Subcutaneous abdominal adipose tissue (tissue), 5 donors: ENCODE results near the gene NPPA.
"Not testable (repeated sequence)": the region's sequence is repeated elsewhere in the genome, so short reads cannot be mapped to it uniquely, and the experiment has no call there.

Experiments used
- H3K27ac ChIP-seq: one replicate; pipeline ENCODE4 v1.7.0; 2013; ENCODE audit warnings: low read depth, mild to moderate bottlenecking, inconsistent platforms, low read length, moderate library complexity
- H3K27me3 ChIP-seq, 5 donors: one replicate each; pipeline ENCODE4 v1.7.0; 2013; ENCODE audit warnings: low read length in 5 of 5, inconsistent platforms in 1 of 5; ENCODE audit not compliant: control insufficient read depth in 5 of 5, insufficient read depth in 4 of 5
- H3K36me3 ChIP-seq, 5 donors: one replicate each; pipeline ENCODE4 v1.7.0; 2013; ENCODE audit warnings: low read length in 5 of 5; ENCODE audit not compliant: control insufficient read depth in 5 of 5, insufficient read depth in 5 of 5
- H3K4me1 ChIP-seq, 5 donors: one replicate each; pipeline ENCODE4 v1.7.0; 2013; ENCODE audit warnings: low read length in 5 of 5, mild to moderate bottlenecking in 3 of 5, moderate library complexity in 1 of 5; ENCODE audit not compliant: control insufficient read depth in 5 of 5, insufficient read depth in 5 of 5
- H3K4me3 ChIP-seq, 5 donors: one replicate each; pipeline ENCODE4 v1.7.0; 2013; ENCODE audit warnings: low read length in 5 of 5, low read depth in 1 of 5
- H3K9ac ChIP-seq, 5 donors: one replicate each; pipeline ENCODE4 v1.7.0; 2013; ENCODE audit warnings: low read length in 5 of 5, mild to moderate bottlenecking in 4 of 5, moderate library complexity in 3 of 5
- H3K9me3 ChIP-seq, 5 donors: one replicate each; pipeline ENCODE4 v1.7.0; 2013; ENCODE audit warnings: low read length in 5 of 5; ENCODE audit not compliant: control insufficient read depth in 5 of 5
- donor health status: healthy.
- donor health status: healthy.
- donor health status: healthy.
- donor health status: healthy.
- donor health status: healthy.

NPPA gene

DNA sequence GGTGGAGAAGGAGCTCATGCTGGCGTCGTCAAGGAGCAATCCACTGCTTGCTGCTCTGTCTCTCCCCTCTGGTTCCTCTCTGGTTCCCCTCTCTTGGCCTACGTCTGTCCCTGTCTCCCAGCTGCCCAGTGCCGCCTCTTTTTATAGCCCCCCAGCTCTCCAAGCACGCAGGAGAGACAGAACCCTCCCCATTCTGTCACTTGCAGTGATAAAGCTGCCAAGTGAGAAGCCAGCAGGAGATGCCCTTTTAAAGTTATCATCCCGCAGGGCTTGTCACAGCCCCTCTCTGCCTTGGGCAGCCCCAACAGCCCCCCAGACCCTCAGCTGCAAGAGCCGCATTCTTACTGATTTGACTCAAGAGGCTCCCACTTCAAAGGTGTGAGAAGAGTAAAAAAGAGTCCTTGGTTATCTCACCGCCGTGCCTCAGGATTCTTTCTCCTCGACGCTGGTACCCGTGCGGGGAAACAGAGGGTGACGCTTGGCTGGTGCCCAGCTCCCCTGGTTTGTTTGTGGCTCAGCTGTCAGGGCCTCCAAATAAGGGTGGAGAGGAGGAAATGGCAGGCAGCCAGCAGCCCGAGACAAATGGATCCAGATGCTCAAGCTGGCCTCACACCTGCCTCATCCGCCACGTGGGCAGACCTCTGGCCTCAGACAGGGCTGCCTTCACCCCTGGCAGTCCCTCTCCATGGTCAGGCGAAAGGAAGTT is at the start of gene NPPA:
NPPA (minus strand) TSS at position 117 of the 706 bp plus-strand sequence; CDS start at position 18, 99 bp downstream.
- H3K36me3 ChIP-seq: peaks cover 0 to 33% (median 26%) of the 10 kb centered on the region in 5 donors
- peaks cover 0 to 3% (median 0%) of the 10 kb centered on the region in 5 donors for H3K27me3 ChIP-seq
- no peaks in the 10 kb centered on the region for H3K9me3 ChIP-seq
- no peak within 1 kb of the TSS for H3K27ac ChIP-seq
- peaks cover 0 to 9% (median 0%) of the 10 kb centered on the region in 5 donors for H3K4me1 ChIP-seq
- H3K9ac ChIP-seq: no peak within 1 kb of the TSS
- no peak within 1 kb of the TSS for H3K4me3 ChIP-seq

DNA sequence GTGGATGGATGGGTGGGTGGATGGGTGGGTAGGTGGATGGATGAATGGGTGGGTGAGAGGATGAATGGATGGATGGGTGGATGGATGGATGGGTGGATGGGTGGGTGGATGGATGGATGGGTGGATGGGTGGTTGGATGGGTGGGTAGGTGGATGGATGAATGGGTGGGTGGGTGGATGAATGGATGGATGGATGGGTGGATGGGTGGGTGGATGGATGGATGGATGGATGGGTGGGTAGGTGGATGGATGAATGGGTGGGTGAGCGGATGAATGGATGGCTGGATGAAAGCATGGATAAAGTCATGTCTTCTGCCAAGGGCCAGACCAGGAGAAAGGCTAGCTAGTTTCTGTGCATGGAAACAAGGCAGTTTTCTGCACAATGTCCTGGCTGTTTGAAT is 46.9 kb upstream of the NPPA start:
- H3K4me1 ChIP-seq, H3K9me3 ChIP-seq, H3K9ac ChIP-seq, H3K27ac ChIP-seq, H3K36me3 ChIP-seq, H3K4me3 ChIP-seq: not testable (repeated sequence)
- peaks cover 14 to 32% (median 16%) of the 10 kb centered on the region in 5 donors for H3K27me3 ChIP-seq

DNA sequence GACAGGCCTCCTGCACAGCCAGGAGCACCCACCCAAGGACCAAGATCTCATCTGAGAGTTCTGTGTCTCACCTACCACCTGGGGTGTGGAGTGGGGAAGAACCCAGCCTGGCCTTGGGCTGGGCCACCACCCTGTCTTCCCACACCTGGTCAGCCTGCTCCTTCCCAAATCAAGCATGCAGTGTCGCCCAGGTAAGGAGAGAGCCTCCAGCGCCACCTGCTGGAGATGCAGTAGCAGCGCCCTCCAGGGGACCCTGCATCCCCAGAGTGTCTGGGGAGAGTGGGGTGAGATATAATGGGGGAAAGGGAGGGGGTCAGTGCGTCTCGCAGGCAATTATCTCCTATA is 46.3 kb upstream of the NPPA start:
- H3K27ac ChIP-seq: no peak overlapping the region
- no peak overlapping the region for H3K9ac ChIP-seq
- H3K4me1 ChIP-seq: no peaks in the 10 kb centered on the region

DNA sequence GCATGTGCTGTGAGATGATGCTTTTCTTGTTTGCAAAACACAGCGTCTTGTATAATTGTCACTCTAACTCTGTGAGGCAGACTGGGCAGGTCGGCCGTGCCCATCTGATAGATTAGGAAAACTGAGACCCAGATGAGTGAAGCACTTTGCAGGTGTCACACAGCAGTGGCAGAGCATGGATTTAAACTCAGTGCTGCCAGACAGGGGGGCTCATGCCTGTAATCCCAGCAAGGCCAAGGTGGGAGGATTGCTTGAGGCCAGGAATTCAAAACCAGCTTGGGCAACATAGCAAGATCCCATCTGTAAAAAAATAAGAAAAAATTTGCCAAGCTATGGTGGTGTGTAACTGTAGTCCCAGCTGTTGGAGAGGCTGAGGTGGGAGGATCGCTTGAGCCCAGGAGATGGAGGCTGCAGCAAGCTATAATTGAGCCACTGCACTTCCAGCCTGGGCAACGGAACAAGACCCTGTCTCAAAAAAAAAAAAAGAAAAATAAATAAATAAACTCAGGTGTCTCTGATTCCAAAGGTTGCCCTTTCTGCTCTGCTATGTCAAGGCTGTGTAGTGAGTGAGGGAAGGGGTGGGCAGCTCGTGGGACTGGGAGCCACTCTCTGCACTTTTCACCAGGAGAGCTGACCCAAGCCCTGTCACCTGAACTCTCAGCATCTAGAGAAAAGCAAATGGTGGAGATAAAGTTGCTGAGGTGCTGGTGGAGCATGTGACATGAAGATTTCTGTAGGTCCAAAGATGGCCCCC is 44.0 kb upstream of the NPPA start:
- Histone ChIP-seq H3K9me3 (no peaks in the 10 kb centered on the region), H3K27me3 (peaks cover 2 to 16% (median 4%) of the 10 kb centered on the region in 5 donors), H3K4me3 (no peak overlapping the region), H3K27ac (no peak overlapping the region), H3K9ac (no peak overlapping the region), H3K4me1 (peaks cover 0 to 2% (median 0%) of the 10 kb centered on the region in 5 donors), H3K36me3 (no peaks in the 10 kb centered on the region)

More for the DNA sequence above, 46.3 kb upstream of the NPPA start:
- no peaks in the 10 kb centered on the region for H3K36me3 ChIP-seq
- H3K27me3 ChIP-seq: peaks cover 7 to 26% (median 10%) of the 10 kb centered on the region in 5 donors
- no peaks in the 10 kb centered on the region for H3K9me3 ChIP-seq
- no peak overlapping the region for H3K4me3 ChIP-seq

DNA sequence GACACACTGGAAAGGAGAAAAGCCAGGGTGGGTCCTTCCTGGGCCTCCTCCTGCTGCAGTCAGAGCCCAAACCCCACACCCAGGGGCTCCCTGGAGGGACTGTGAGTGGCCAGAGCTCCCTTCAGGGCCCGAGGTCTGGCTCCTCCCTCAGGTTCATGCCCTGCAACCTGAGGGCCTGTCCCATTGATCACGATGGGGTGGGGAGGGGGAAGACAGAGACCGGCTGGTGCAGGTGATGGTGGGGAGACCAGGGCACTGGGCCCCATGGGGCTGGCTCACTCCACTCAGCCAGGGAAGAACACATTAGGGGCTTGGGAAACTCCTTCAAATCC is 41.3 kb upstream of the NPPA start:
- Histone ChIP-seq H3K27me3 (peaks cover 3 to 10% (median 4%) of the 10 kb centered on the region in 5 donors), H3K9ac (no peak overlapping the region), H3K4me3 (no peak overlapping the region), H3K36me3 (no peaks in the 10 kb centered on the region), H3K4me1 (peaks cover 0 to 2% (median 0%) of the 10 kb centered on the region in 5 donors), H3K9me3 (no peaks in the 10 kb centered on the region), H3K27ac (no peak overlapping the region)

DNA sequence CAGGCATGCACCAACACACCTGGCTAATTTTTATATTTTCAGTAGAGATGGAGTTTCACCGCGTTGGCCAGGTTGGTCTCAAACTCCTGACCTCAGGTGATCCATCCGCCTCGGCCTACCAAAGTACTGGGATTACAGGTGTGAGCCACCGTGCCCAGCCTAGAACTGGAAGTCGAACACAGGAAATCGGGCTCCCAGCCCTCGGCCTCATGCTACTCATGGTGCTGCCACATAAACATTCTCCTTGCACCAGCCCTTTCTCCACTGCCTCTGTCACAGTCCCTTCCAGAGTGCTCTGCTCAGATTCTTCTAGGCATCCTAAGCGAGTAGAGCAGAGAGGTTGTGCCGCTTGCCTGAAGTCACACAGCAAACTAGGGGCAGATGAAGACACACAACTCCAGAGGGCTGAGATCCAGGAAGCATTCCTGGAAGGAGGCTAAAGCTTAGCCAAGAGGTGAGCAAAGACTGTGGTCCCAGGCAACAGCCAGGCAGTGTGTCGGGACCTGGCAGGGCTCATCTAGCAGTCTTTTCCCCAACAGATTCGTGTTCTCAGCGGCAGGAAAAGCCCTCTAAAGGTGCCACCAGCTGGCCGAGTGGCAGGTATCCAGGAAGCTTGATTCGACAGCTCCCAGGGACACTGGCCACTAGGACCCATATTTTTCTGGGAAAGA is 40.8 kb upstream of the NPPA start:
- H3K27me3 ChIP-seq: peaks cover 3 to 10% (median 4%) of the 10 kb centered on the region in 5 donors
- peaks cover 0 to 2% (median 0%) of the 10 kb centered on the region in 5 donors for H3K4me1 ChIP-seq
- no peak overlapping the region for H3K27ac ChIP-seq
- no peak overlapping the region for H3K9ac ChIP-seq
- no peaks in the 10 kb centered on the region for H3K9me3 ChIP-seq
- H3K4me3 ChIP-seq: no peak overlapping the region
- no peaks in the 10 kb centered on the region for H3K36me3 ChIP-seq

DNA sequence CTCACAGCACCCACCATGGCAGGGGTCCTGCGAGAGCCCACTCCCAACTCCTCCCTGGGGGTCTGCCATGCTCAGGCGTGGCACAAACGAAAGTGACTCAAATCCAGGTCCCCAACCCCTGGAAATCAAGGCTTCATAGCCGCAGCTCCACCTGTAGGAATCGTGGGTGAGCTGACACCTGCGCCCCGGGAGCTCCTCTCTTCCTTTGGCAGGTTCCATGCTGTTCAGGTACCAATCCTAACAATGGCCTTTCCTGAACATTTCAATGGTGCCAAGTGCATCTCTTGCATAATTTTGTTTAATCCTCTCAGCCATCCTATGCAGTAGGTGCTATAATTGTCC is 40.1 kb upstream of the NPPA start:
- no peak overlapping the region for H3K9ac ChIP-seq
- no peak overlapping the region for H3K4me3 ChIP-seq
- H3K36me3 ChIP-seq: no peaks in the 10 kb centered on the region
- H3K9me3 ChIP-seq: no peaks in the 10 kb centered on the region
- H3K27me3 ChIP-seq: peaks cover 4 to 16% (median 7%) of the 10 kb centered on the region in 5 donors
- no peak overlapping the region for H3K27ac ChIP-seq
- H3K4me1 ChIP-seq: peaks cover 0 to 7% (median 0%) of the 10 kb centered on the region in 5 donors

DNA sequence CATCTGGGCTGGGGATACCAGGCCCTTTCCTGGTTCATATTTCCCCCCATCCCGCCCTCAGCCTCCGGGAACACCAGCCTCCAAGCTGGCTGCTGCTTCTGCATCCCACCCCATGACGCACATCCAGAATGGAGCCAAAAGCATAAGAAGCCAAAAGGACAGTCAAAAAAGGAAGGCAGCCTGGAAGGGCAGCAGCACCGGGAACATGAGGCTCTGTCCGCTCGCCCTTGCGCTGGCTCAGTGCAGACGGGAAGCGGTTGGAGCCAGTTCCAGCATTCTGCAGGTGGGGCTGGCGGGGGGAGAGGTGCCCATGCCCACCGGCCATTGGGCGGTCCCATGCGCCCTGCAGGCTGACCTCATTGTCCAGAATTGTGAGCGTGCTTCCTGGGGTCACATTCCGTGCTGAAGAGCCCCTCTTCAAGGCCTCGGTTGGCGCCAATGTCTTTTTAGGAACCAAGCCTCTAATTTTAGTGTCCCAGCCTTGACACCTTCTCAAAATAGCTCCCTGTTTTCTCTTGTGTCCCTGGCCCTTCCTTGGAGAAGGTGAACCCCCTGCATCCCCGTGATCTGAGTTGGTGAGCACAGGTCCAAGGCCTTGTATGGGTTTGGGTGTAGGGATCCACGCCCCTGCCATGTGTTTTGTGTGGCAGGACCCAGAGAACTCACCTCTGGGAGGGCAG is 39.5 kb upstream of the NPPA start:
- no peak overlapping the region for H3K4me3 ChIP-seq
- H3K9me3 ChIP-seq: no peaks in the 10 kb centered on the region
- no peak overlapping the region for H3K9ac ChIP-seq
- H3K4me1 ChIP-seq: peaks cover 0 to 7% (median 0%) of the 10 kb centered on the region in 5 donors
- no peaks in the 10 kb centered on the region for H3K36me3 ChIP-seq
- no peak overlapping the region for H3K27ac ChIP-seq
- peaks cover under 1 to 16% (median 7%) of the 10 kb centered on the region in 5 donors for H3K27me3 ChIP-seq

DNA sequence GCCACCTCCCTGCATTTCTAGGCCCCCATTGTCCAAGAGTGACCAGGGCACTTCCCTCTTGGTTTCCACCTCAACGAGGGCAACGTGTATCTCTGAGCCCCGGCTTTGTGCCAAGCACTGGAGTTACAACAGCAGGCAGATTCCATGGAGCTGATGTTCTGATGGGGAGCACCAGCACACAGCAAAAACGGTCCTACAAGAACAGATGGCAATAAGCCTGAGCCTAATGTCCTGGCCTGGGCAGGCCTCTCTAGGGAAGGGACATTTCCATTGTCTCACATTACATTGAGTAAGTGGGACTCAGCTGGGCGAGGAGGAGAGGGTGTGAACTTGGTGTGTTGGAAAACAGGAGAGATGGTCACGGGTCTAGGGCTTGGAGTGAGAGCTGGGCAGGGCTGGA is 38.3 kb upstream of the NPPA start:
- Histone ChIP-seq H3K9ac (no peak overlapping the region), H3K4me3 (no peak overlapping the region), H3K36me3 (no peaks in the 10 kb centered on the region), H3K27me3 (peaks cover 0 to 16% (median 8%) of the 10 kb centered on the region in 5 donors), H3K27ac (no peak overlapping the region), H3K9me3 (no peaks in the 10 kb centered on the region), H3K4me1 (peaks cover 0 to 14% (median 1%) of the 10 kb centered on the region in 5 donors)
